ENCODE results near the gene RNF167.
A peak's percentile ranks its signal among the peaks of the same experiment; 100 is the strongest.

The RNF167 gene

DNA sequence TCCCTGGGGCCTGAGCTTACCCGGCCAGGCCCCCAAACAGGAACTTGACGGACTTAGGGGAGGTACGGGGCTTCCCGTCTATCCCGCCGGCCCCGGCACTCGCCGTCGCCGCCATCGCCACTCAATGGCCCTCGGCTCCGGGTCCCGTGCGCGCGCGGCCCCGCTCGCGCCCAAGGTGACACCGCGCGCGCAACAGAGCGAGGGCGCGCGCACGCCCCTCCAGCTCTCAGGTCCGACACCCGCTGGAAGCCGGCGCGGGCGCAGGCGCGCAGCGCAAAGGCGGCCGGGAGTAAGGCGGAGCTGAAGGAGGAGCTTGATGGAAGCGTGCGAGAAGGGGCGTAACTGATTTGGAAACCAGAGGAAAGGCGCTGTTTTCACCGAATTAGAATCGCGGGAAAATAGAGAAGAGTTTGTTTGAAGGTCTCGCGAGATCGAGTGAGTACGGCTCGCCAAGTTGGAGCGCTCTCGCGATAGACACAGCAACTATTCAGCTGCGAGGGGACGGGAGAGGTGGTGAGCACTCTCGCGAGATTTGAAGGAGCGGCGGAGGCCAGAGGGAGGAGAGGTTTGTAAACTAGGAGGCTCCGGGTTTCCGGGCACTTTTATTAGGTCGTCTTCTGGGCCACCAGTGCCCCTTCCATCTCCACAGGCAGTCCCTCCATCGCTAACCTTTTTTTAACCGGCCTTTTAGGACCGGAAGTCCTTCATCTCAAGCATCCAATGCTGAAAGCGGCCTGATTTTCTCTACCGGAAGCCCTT, at the start of gene RNF167, which contains the start of gene SLC25A11:
RNF167 (plus strand) TSS at position 473 of the 759 bp plus-strand sequence. CDS start 642 bp downstream, outside the sequence.
SLC25A11 (minus strand) TSS at position 251 of the 759 bp plus-strand sequence; CDS start at position 115, 136 bp downstream.
- DNase-seq (ENCODE audit: low spot score in 2 of 2) (peak; percentile 85 to 97), ATAC-seq (peak; percentile 88)
- H3K4me1 Mint-ChIP-seq = peaks cover 70% of the 10 kb centered on the region
- H3K27ac Mint-ChIP-seq = peak within 1 kb of the TSS; percentile 99
- H3K4me3 Mint-ChIP-seq = peak within 1 kb of the TSS; percentile 93
- H3K9me3 Mint-ChIP-seq = no peaks in the 10 kb centered on the region
- H3K36me3 Mint-ChIP-seq = peaks cover 75% of the 10 kb centered on the region

DNA sequence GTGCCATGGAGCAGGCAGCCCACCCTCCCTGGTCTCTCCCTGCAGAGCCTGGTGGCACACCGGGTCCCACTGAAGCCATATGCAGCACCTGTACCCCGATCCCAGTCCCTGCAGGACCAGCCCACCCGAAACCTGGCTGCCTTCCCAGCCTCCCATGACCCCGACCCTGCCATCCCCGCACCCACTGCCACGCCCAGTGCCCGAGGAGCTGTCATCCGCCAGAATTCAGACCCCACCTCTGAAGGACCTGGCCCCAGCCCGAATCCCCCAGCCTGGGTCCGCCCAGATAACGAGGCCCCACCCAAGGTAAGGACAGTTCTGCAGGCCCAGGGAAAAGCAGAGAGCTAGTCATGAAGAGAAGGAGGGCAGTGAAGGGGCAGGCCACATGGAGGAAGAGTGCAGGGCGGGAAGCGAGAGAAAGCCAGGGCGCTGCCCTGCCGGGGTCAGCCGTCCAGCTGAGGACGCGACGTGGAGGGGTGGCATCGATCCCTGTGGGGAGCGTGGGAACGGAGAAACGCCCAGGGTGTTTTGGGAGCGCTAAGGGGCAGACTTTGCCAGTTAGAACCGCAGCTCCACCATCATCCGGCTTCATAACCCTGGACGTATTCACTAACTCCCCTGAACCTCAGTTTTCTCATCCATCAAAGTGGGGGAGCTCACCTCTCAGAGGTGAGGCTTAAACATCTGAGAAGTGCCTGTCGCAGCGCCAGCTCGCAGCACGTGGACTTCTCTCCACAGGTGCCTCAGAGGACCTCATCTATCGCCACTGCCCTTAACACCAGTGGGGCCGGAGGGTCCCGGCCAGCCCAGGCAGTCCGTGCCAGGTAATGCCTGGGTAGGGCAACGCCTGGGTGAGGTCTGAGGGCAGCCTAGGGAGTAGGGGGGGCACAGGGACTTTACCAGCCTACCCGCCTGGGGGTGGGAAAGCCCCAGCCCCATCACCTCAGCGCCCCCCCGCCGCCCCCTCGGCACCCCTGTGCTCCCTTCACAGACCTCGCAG, 48.4 kb upstream of the RNF167 start:
- no peaks in the 10 kb centered on the region for H3K9me3 Mint-ChIP-seq
- no peak overlapping the region for H3K4me3 Mint-ChIP-seq
- no peaks in the 10 kb centered on the region for H3K4me1 Mint-ChIP-seq
- ATAC-seq (no peak), DNase-seq (ENCODE audit: low spot score in 2 of 2) (no peak)
- H3K27ac Mint-ChIP-seq = no peak overlapping the region
- H3K36me3 Mint-ChIP-seq = peaks cover 85% of the 10 kb centered on the region

DNA sequence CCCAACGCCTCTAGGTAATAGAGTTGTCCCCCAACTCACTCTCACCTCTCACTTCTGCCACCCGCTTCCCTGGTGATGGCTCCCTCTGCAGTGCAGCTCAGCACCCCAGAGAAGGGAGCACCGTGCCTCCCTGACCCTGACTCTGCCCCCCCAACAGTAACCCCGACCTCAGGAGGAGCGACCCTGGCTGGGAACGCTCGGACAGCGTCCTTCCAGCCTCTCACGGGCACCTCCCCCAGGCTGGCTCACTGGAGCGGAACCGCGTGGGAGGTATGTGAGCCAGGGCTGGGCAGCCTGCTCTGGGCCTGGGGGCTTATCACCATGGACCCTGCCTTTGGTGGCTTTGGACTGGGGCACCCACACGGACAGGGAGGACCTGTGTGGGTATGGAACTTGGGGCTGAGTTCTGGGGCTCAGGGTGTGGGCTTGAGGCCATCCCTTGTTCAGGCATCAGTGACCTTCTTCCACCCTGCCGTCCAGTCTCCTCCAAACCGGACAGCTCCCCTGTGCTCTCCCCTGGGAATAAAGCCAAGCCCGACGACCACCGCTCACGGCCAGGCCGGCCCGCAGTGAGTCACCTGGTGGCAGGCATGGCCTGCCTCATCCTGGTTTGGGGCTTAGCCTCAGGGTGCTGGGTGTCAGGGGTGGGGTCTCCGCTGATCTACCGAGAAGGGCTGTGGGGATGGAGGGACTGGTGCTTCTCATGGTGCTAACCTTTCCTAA, 47.4 kb upstream of the RNF167 start:
- H3K9me3 Mint-ChIP-seq = no peaks in the 10 kb centered on the region
- ATAC-seq (no peak), DNase-seq (ENCODE audit: low spot score in 2 of 2) (no peak)
- no peak overlapping the region for H3K27ac Mint-ChIP-seq
- H3K4me3 Mint-ChIP-seq = no peak overlapping the region
- H3K4me1 Mint-ChIP-seq = no peaks in the 10 kb centered on the region
- H3K36me3 Mint-ChIP-seq = peaks cover 77% of the 10 kb centered on the region

DNA sequence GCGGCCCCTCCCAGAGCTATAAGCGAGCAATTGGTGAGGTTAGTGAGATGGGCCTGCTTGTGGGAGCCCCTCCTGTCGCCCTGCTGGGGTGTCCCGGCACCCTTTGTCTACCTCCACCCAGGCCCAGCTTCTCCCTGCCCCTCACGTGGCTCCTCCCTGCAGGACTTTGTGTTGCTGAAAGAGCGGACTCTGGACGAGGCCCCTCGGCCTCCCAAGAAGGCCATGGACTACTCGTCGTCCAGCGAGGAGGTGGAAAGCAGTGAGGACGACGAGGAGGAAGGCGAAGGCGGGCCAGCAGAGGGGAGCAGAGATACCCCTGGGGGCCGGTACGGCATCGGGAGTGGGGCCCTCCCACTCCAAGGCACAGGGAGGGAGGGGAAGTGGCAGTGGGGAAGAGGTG, 46.8 kb upstream of the RNF167 start:
- no peak overlapping the region for H3K4me3 Mint-ChIP-seq
- DNase-seq (ENCODE audit: low spot score in 2 of 2) = no peak
- H3K4me1 Mint-ChIP-seq = peaks cover 3% of the 10 kb centered on the region
- H3K9me3 Mint-ChIP-seq = no peaks in the 10 kb centered on the region
- peaks cover 72% of the 10 kb centered on the region for H3K36me3 Mint-ChIP-seq
- ATAC-seq = no peak
- no peak overlapping the region for H3K27ac Mint-ChIP-seq

GRCh38 chr17:4893721-4894560, 46.1 kb upstream of the RNF167 start:
- Mint-ChIP-seq H3K9me3 (no peaks in the 10 kb centered on the region), H3K27ac (peak overlapping the region; percentile 60), H3K36me3 (peaks cover 74% of the 10 kb centered on the region), H3K4me3 (no peak overlapping the region), H3K4me1 (peaks cover 8% of the 10 kb centered on the region)
- DNase-seq (ENCODE audit: low spot score in 2 of 2) (no peak), ATAC-seq (no peak)

DNA sequence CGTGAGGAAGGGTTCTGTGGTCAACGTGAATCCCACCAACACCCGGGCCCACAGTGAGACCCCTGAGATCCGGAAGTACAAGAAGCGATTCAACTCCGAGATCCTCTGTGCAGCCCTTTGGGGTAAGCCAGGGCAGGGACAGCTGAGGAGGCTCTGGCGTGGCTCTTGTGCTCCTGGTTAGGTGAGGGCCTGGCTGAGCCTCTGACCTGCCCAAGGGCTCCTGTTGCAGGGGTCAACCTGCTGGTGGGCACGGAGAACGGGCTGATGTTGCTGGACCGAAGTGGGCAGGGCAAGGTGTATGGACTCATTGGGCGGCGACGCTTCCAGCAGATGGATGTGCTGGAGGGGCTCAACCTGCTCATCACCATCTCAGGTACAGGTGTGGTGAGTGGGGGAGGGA, 44.9 kb upstream of the RNF167 start:
- H3K36me3 Mint-ChIP-seq = peaks cover 77% of the 10 kb centered on the region
- H3K27ac Mint-ChIP-seq = peak overlapping the region; percentile 26
- DNase-seq (ENCODE audit: low spot score in 2 of 2) (no peak), ATAC-seq (no peak)
- H3K4me1 Mint-ChIP-seq = peaks cover 16% of the 10 kb centered on the region
- H3K9me3 Mint-ChIP-seq = no peaks in the 10 kb centered on the region
- H3K4me3 Mint-ChIP-seq = no peak overlapping the region

DNA sequence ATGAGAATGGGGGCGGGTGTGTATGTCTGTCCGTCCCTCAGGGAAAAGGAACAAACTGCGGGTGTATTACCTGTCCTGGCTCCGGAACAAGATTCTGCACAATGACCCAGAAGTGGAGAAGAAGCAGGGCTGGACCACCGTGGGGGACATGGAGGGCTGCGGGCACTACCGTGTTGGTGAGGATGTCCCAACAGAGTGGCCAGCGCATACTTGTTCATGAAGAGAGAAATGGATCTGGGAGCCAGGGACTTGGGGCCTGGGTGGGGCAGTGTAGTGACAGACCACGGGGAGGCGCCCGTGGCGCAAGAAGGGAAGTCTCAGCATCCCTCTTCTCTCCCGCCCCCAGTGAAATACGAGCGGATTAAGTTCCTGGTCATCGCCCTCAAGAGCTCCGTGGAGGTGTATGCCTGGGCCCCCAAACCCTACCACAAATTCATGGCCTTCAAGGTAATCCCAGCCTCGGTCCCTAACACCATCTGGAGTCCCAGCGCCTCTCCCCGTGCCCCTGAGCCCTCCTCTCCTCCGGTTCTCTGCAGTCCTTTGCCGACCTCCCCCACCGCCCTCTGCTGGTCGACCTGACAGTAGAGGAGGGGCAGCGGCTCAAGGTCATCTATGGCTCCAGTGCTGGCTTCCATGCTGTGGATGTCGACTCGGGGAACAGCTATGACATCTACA, 44.3 kb upstream of the RNF167 start:
- DNase-seq (ENCODE audit: low spot score in 2 of 2) (no peak), ATAC-seq (no peak)
- no peak overlapping the region for H3K4me3 Mint-ChIP-seq
- H3K27ac Mint-ChIP-seq = peak overlapping the region; percentile 26
- peaks cover 76% of the 10 kb centered on the region for H3K36me3 Mint-ChIP-seq
- H3K4me1 Mint-ChIP-seq = peaks cover 21% of the 10 kb centered on the region
- H3K9me3 Mint-ChIP-seq = no peaks in the 10 kb centered on the region

DNA sequence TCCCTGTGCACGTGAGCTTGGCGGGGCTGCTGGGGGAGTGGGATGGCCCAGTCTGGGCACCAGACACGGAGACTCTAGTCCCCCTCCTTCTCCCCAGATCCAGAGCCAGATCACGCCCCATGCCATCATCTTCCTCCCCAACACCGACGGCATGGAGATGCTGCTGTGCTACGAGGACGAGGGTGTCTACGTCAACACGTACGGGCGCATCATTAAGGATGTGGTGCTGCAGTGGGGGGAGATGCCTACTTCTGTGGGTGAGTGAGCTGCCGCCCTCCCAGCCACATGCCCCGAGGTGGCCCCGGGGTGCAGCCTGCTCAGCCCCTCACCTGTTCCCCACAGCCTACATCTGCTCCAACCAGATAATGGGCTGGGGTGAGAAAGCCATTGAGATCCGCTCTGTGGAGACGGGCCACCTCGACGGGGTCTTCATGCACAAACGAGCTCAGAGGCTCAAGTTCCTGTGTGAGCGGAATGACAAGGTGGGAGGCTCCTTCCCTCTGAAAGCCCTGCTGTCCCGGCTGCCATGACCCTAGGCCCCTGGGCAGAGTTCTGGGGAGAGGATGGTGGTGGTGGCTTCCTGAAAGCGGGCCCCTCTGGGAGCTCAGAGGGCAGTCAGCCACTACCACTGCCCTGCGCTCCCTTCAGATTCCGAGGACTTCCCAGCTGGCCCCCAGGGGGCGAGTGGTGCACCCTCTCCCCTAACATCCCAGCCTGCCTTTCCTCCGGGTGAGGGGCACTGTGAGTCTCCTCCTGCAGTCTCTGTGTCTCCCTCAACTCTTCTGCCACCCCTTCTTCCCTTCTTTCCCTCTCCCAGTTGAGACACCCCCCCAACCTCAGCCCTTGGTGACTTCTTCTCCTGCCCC, 43.5 kb upstream of the RNF167 start:
- Mint-ChIP-seq H3K27ac (peak overlapping the region; percentile 78), H3K9me3 (no peaks in the 10 kb centered on the region), H3K4me1 (peaks cover 24% of the 10 kb centered on the region), H3K36me3 (peaks cover 73% of the 10 kb centered on the region), H3K4me3 (no peak overlapping the region)
- ATAC-seq = no peak
- no peak for DNase-seq (ENCODE audit: low spot score in 2 of 2)

DNA sequence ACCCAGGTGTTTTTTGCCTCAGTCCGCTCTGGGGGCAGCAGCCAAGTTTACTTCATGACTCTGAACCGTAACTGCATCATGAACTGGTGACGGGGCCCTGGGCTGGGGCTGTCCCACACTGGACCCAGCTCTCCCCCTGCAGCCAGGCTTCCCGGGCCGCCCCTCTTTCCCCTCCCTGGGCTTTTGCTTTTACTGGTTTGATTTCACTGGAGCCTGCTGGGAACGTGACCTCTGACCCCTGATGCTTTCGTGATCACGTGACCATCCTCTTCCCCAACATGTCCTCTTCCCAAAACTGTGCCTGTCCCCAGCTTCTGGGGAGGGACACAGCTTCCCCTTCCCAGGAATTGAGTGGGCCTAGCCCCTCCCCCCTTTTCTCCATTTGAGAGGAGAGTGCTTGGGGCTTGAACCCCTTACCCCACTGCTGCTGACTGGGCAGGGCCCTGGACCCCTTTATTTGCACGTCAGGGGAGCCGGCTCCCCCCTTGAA, 42.8 kb upstream of the RNF167 start:
- peaks cover 28% of the 10 kb centered on the region for H3K4me1 Mint-ChIP-seq
- H3K9me3 Mint-ChIP-seq = no peaks in the 10 kb centered on the region
- no peak overlapping the region for H3K4me3 Mint-ChIP-seq
- ATAC-seq = no peak
- DNase-seq (ENCODE audit: low spot score in 2 of 2) = no peak
- peak overlapping the region; percentile 78 for H3K27ac Mint-ChIP-seq
- H3K36me3 Mint-ChIP-seq = peaks cover 68% of the 10 kb centered on the region

DNA sequence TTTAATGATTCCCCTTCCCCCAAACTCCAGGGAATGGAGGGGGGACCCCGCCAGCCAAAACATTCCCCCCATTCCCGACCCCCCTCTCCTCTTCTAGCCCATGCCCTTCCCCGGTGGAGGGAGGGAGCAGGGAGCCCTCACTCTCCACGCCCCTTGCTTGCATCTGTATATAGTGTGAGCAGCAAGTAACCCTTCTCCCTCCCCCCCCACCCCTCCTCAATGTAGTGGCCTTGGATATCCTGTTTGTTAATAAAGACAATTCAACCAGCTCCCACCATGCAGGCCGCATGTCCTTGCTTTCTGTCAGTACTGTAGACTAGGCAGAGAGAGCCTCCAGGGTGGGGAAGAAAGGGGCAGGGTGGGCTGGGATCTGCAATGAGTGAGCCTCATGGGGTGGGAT, 42.3 kb upstream of the RNF167 start:
- peak overlapping the region; percentile 91 for H3K4me3 Mint-ChIP-seq
- peaks cover 63% of the 10 kb centered on the region for H3K36me3 Mint-ChIP-seq
- DNase-seq (ENCODE audit: low spot score in 2 of 2) = no peak
- no peak for ATAC-seq
- H3K4me1 Mint-ChIP-seq = peaks cover 33% of the 10 kb centered on the region
- no peaks in the 10 kb centered on the region for H3K9me3 Mint-ChIP-seq
- H3K27ac Mint-ChIP-seq = peak overlapping the region; percentile 78

DNA sequence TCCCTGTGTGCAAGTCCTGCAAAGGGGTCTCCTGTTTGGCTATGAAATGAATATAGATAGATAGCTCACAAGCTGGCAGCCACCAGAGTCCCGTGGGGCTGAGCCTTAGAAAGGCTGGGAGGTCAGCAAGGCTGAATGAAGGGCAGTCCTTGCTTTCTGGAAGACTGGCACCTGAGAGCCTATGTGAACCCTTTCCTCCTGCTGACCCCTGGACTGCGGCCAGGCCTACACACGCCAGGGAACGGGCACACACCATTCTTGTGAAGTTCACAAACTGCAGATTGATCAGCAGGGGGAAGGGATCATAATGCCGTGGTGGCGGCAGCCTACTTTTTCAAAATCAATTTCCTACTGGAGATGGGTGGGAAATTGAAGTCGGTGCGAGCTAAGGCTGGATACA, 41.7 kb upstream of the RNF167 start:
- Mint-ChIP-seq H3K9me3 (no peaks in the 10 kb centered on the region), H3K4me3 (peak overlapping the region; percentile 91), H3K4me1 (peaks cover 39% of the 10 kb centered on the region), H3K36me3 (peaks cover 57% of the 10 kb centered on the region), H3K27ac (peak overlapping the region; percentile 50)
- DNase-seq (ENCODE audit: low spot score in 2 of 2) = no peak
- ATAC-seq = no peak

DNA sequence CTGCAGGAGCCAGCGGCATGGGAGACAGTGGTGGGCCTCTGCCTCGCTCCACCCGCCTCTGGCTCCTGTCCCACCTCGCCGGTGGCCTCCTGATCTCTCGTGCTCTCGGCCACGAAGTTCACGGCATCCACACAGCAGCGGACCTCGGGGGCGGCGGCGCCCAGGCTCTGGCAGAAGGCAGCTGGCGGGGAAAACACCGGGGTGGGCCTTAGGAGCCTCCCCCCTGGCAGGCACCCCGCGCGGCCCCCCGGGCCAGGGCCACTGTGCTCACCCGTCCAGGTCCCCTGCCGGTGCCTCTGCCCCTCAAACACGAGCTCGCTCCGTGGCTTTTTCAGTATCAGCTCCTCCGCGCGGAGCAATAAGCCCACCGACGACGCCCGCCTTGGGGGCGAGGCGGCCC, 41.1 kb upstream of the RNF167 start:
- DNase-seq (ENCODE audit: low spot score in 2 of 2) (no peak), ATAC-seq (peak; percentile 0)
- Mint-ChIP-seq H3K4me1 (peaks cover 44% of the 10 kb centered on the region), H3K9me3 (no peaks in the 10 kb centered on the region), H3K36me3 (peaks cover 51% of the 10 kb centered on the region), H3K4me3 (peak overlapping the region; percentile 91), H3K27ac (peak overlapping the region; percentile 94)
